ENCODE measurements around the gene CTAGE1.

Gene CTAGE1

DNA sequence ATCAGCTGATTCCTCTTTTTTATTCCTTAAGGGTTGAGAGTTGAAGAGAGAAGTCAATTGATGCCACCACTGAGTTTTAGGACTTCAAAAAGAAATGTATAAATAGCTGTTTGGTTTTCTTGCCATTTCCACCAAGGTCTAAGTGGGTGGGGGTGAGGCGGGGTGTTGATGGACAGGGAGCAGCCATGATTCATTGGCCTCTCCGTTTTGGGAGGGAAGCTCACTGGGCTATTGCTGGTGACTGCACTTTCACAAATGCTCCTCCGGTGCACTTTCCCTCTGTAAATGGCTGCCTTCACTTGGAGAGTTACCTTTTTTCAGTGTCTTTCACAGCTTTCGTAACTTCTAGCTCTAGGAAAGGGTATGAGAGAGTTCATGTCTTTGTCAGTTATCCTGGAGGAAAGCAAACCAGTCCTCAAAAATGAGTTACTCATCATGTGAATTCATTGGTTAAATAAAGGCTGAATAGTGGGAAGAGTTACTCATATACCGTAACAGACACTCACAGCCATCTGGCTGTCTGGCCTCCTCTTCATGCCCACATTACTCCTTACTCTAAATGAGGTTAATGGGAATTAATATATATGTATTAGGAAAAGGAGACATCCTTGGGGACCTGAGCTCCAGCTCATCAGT lies 17.4 kb upstream of the CTAGE1 start:
- no peak overlapping the region for H3K4me3 ChIP-seq (replicated peaks; ENCODE audit: low read depth, low read length)
- TF ChIP-seq, protein P1, sequence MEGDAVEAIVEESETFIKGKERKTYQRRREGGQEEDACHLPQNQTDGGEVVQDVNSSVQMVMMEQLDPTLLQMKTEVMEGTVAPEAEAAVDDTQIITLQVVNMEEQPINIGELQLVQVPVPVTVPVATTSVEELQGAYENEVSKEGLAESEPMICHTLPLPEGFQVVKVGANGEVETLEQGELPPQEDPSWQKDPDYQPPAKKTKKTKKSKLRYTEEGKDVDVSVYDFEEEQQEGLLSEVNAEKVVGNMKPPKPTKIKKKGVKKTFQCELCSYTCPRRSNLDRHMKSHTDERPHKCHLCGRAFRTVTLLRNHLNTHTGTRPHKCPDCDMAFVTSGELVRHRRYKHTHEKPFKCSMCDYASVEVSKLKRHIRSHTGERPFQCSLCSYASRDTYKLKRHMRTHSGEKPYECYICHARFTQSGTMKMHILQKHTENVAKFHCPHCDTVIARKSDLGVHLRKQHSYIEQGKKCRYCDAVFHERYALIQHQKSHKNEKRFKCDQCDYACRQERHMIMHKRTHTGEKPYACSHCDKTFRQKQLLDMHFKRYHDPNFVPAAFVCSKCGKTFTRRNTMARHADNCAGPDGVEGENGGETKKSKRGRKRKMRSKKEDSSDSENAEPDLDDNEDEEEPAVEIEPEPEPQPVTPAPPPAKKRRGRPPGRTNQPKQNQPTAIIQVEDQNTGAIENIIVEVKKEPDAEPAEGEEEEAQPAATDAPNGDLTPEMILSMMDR (IDR thresholded peaks at IDR 0.05; ENCODE audit: low read depth, low read length, missing control alignments): no peak
- DNase-seq (ENCODE audit: extremely low read depth, low read depth): no peak

DNA sequence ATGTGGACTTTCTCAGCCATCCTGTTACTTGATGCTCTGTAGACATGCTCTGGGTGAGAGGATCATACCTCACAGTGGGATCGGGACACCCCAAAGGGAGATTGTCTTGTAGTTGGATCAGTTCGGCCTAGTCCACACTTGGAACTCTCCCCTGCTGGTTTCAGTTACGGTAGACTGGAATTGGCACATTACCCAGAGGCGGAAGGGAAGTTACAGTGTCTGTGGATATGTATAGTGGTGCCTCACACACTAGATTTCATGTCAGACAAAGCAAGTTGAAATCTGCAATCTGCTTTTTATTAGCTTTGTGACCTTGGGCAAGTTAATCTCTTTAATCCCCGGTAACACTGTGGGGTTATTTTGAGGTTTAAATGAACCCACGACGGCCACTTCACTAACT lies 16.2 kb upstream of the CTAGE1 start:
- H3K4me3 ChIP-seq (replicated peaks; ENCODE audit: low read depth, low read length): no peak overlapping the region
- TF ChIP-seq, protein P1 (IDR thresholded peaks at IDR 0.05; ENCODE audit: low read depth, low read length, missing control alignments): no peak
- peak; percentile 42 for DNase-seq (ENCODE audit: extremely low read depth, low read depth)

DNA sequence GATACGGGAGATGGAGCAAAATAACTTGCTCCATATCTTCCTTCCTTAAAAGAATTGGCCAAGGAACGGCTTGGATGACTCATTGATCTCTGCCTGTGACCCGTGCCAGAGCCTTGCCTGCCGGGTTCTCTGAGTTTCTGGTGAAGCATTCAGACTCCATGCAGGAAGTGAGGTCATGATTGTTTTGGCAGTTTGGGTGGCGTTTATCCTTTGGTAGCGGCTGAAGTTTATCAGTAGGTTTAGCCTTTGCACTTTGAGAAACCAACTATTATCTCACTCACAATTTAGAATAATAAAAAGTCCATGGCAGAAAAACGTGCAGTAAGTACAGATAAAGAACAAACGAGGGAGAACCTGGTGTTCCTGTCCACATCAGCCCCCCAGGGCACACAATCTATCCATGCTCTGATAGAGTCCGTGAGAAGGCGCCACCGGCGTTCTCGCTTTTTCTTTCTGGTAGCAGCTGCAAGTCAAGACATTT lies 15.0 kb upstream of the CTAGE1 start:
- TF ChIP-seq, protein P1 (IDR thresholded peaks at IDR 0.05; ENCODE audit: low read depth, low read length, missing control alignments): no peak
- DNase-seq (ENCODE audit: extremely low read depth, low read depth): peak; percentile 61
- no peak overlapping the region for H3K4me3 ChIP-seq (replicated peaks; ENCODE audit: low read depth, low read length)

DNA sequence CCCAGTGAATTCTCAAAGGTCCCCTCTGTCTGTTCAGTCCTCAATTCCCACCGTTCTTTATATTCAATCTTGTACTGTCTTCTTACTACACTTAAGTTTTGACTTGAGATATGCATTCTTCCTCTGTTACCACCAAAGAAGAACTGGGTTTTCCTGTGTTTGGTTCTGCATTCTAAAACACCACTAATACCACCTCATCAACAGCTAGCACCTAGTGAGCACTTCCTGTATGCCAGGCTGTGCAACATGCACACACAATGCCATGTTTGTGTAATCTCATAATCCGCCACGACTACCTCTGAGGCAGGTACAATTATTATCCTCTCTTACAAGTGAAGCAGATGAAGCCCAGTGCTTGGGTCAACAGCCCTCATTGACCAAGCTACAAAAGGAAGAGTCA lies 11.8 kb upstream of the CTAGE1 start:
- H3K4me3 ChIP-seq (replicated peaks; ENCODE audit: low read depth, low read length): no peak overlapping the region
- TF ChIP-seq, protein P1 (IDR thresholded peaks at IDR 0.05; ENCODE audit: low read depth, low read length, missing control alignments): no peak
- no peak for DNase-seq (ENCODE audit: extremely low read depth, low read depth)

DNA sequence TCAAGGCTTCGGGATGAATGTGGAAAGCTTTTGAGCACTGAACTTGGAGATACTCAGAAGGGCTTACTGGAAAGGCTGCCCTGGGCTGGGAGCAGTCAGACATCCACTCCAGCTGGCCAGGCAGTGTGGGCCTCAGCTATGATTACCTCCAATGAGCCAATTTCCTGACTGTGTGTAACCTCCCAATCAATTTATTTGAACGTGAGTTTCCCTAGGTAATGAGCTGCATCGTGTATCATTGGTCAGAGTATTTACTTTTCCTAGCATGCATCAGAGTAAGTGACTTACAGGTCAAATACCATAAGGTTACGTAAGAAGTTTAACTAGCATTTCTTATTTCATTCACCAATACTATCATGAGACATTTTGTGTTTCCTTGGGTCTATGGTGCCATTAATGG lies 11.0 kb upstream of the CTAGE1 start:
- no peak overlapping the region for H3K4me3 ChIP-seq (replicated peaks; ENCODE audit: low read depth, low read length)
- TF ChIP-seq, protein P1 (IDR thresholded peaks at IDR 0.05; ENCODE audit: low read depth, low read length, missing control alignments): no peak
- DNase-seq (ENCODE audit: extremely low read depth, low read depth): no peak

DNA sequence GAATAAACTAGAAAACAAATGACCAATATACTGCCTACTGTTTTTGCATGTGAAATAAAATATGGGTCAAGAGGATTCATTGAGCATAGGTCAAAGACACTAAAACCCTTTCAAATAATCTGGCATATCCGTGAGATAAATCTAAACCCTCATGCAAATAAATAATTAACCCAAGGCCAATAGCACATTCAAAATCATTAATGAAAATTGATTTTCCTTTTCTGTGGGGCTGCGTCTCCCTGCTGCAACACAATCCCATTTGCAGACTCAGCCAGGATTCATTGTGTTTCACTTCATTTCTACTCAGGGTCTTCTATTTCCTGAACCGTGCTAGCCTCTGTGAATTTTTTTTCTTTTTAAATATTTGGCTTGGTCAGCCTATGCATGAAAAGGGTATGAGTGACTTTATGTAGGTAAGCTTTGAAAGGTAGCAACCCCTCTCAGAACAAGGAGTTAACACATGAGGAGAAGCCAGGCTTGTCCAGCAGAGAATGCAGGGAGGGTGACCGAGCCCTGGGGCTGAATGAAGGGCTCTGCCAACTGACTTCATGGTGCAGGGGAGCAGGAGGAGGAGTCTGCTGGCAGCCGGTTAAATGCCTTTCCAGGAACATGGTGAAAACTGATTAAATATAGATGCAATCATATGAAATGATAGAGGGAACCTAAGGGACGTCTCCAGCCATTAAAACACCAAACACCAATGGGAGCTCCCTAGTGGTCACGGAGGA lies 10.3 kb upstream of the CTAGE1 start:
- DNase-seq (ENCODE audit: extremely low read depth, low read depth): no peak
- no peak overlapping the region for H3K4me3 ChIP-seq (replicated peaks; ENCODE audit: low read depth, low read length)
- TF ChIP-seq, protein P1 (IDR thresholded peaks at IDR 0.05; ENCODE audit: low read depth, low read length, missing control alignments): no peak
